GM21786 (cell line): ENCODE data around the gene TXNRD3.
"Not testable (repeated sequence)": the region's sequence is repeated elsewhere in the genome, so short reads cannot be mapped to it uniquely, and the experiment has no call there.

Experiments
- ATAC-seq: cut with Tn5 transposase; IDR thresholded peaks from one replicate; pipeline ENCODE4 v1.9.1; 2021; ENCODE audit not compliant: unreplicated experiment

TXNRD3 gene

GRCh38 chr3:126604691-126605090, 50.2 kb downstream of the TXNRD3 start:
- ATAC-seq, result no peak

DNA sequence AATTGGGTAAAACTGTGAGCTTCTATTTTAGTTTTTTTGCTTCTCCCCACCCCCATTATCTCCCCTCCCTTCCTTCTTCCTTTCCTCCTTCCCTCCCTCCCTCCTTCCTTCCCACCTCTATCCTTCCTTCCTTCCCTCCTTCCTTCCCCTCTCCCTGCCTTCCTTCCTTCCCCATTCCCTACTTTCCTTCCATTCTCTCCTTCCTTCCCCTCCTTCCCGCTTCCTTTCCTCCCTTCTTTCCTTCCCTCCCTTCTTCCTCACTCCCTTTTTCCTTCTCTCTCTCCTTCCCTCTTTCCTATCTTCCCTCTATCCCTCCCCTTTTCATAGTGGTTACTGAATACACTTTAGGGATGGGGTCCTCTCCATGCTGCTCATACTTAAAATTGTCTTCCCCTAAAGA, 55.8 kb downstream of the TXNRD3 start:
- no peak for ATAC-seq

- not testable (repeated sequence) for ATAC-seq
Measured at GRCh38 chr3:126595479-126595878, 59.4 kb downstream of the TXNRD3 start.

GRCh38 chr3:126591515-126591914, 63.4 kb downstream of the TXNRD3 start:
- not testable (repeated sequence) for ATAC-seq

DNA sequence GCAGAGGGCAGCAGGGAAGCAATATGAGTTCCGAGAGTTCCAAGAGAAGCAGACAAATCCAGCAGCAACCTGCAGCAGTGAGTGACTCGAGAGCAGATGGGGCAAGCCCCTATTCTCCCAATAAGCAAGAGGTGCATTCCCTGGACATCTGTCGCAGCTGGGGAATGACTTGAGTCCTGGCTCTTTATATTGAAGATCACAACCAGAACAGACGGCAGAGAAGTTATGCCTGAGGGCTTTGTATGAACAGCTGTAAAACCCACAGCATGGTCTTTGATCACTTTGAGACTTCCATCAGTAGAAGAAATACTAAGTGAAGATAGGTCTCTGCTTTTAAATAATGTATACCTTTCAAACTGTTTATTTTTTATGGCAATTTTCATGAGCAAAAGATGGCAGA, 72.6 kb downstream of the TXNRD3 start:
- ATAC-seq, result no peak

DNA sequence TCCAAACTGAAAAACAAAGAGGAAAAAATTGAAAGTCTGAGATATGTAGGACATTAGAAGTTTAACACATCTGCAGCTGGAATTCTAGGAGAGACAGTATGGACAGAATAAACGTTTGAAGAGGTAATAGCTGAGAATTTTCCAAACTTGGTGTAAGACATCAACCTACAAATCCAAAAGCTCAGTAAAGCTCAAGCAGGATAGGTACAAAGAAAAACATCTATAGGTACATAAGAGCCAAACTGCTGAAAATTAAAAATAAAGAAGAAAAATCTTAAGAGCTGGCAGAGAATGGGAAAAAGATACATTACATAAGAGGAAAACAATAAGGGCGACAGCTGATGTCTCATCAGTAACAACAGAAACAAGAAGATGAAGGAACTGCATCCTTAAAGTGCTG, 73.4 kb downstream of the TXNRD3 start:
- ATAC-seq, result no peak

DNA sequence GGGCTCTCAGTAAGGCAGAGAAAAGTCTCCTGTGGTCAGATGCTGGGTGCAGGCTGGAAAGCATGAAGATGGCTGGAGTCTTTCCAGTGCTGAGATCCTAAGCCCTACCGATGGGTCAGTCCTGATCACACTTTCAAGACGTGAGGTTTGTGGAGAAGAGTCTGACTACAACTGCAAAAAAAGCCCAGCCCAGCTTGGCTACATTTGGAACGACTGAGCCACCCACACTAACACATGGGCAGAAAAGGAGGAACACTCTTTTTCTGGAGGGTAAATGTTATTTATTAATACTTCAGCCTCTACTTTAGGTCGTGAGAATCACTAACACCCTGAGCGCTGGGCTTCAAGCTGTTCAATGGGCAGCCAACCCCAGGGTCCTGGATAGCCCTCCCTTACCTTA, 74.2 kb downstream of the TXNRD3 start:
- ATAC-seq, result no peak

GRCh38 chr3:126578702-126579101, 76.2 kb downstream of the TXNRD3 start:
- no peak for ATAC-seq

DNA sequence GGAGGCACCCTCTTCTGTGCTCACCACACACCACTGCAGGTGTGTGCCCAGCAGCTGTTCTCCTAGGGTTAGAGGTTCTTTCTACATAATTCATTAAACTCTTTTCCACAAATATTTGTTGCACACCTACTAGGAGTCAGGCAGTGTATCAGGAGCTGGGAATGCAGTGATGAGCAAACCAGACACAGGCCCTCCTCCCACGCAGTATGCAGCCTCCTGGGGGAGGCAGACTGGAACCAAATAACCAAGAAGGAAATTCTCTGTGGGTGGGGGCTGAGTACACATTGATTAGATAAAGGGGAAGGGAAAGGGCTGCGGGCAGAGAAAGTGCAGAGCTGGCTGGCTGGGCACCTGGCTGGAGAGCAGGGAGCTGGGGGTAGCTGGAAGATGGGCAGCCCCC, 77.7 kb downstream of the TXNRD3 start:
- no peak for ATAC-seq

DNA sequence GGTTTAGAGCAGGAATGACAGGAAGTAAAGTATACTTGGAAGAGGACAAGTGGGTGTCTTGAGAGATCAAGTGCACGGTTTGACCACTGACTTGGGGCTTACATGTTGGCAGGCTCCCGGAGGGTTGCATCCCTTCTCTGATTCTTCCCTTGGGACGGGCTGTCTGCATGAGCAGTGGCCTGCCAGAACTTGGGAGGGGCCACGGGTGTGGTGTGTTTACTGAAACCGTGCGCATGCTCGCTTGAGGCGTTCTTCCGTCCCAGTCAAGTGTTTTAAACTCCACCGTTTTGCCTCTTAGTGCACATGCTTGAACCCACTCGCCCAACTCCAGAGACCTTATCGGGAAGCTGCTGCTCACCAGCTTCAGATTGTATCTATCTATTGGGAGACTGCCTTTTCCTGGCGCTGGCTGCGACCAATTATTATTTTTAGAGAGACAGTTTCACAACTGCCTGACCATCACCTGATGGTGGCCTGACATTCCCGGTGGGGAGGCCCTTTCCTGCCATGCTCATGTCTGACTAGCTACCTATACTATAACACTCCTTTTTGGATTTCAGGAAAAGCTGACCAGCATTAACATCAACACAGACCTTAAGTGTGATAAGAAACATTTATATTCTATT, 81.3 kb downstream of the TXNRD3 start:
- ATAC-seq, result no peak

- ATAC-seq, result no peak
Measured at GRCh38 chr3:126571078-126571477, 83.8 kb downstream of the TXNRD3 start.

GRCh38 chr3:126570103-126570541, 84.8 kb downstream of the TXNRD3 start:
- no peak for ATAC-seq

DNA sequence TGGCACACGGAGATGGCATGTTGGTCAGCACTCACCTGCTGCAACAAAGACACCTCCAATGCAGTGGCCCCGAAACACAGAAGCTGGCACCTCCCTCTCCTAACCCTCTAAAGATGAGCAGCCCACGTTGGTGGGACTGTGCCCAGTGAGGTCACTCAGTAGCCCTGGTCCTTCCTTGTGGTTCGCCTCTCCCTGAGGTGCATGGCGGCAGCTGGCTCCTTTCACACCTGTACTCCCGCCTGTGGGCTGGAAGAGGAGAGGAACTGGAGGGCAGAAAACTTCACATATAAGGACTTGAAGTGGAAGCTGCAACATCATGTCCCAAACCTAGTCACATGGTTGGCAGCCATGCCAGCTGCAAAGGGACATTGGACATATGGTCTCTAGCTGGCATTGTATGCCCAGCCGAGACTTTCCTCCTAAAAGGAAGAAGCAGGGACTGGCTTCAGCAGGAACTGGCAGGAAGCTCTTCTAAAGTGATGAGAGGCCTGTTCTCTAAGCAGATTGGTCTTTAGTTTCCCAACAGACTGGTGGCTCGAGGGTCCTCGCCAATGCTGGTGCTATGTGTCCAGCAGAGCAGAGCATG, 85.4 kb downstream of the TXNRD3 start:
- no peak for ATAC-seq

GRCh38 chr3:126568776-126569342, 86.1 kb downstream of the TXNRD3 start:
- no peak for ATAC-seq

GRCh38 chr3:126567696-126568438, 87.1 kb downstream of the TXNRD3 start:
- no peak for ATAC-seq

- no peak for ATAC-seq
Measured at GRCh38 chr3:126562737-126563276, 92.1 kb downstream of the TXNRD3 start.

DNA sequence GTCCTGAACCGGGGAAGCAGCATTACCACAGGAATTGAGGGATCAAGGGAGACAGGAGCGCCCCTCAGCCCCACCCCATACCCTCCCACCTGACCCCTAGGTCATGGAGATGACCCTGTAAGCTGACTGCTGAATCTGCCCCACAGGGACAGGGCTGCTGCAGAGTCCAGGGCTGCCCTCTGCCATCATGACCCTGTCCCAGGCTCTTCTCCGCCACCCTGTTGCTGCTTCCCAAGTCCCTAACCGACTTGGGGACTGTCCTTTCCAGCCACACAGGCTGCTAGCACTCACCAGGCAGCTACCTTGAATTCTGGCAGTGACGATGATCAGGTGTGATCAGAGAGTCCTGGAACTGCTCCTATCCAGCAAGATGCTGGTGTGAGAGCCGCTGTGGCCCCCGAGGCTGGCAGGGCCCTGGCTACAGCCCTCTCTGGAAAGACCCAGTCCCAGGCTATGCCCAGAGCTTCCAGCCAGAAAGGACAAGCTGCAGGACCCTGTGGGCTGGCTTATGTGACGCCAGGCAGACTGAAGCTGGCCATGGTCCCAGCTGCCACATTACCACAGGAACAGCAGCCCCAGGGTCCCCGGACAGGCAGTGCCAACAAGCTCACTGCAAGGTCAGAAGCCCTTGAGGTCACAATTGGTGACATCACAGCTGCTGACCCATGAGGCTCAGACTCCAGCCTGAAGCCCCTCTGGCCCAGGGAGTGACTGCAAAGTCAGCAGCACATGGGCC, 96.4 kb downstream of the TXNRD3 start, which contains the start of gene C3orf22:
TSS of gene C3orf22 (minus strand) at position 597 of the 736 bp plus-strand sequence. CDS start 5,542 bp downstream, outside the sequence.
- no peak for ATAC-seq

DNA sequence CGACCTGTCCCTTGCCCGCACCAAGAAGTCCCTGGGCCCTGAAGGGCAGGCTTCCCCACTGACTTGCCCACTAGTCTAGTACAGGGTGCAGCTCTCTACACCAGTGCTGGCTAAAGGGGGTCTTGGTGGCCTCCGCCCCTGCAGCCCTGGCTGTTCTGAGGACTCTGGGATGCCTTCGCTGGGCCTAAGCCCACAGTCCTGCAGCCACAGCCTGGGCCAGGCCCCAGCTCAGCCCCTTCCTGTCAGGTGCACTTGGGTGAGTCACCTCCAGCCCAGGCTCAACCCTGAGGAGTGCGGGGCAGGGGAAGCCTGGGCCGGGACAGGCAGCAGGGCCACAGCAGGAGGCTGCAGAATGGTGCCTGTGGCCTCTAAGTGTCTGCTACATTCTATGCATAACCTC, 97.2 kb downstream of the TXNRD3 start:
- no peak for ATAC-seq

DNA sequence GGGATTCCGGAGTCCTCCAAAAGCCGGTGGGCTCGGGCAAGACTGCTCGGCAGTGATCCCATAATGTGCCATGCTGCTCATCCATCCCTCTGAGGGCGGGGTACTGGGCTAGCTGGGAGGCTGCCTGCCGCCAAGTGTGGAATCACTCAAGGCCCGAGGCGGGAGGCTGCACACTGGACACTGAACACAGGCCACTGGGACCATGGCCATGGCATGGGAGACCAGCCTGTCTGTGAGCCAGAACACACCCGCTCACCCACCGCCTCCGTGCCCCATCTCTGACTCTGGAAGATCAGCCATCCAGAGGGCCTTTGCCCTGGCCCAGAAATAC, 97.5 kb downstream of the TXNRD3 start:
- ATAC-seq, result no peak
